Hepatocyte (in vitro differentiated cells): ENCODE data around the gene HYAL3.

Source experiments
- EZH2 ChIP-seq: fragments of 200-600 bp; sonication (generic); IDR thresholded peaks from 2 replicates; pipeline ENCODE4 v1.6.1; 2016; ENCODE audit warnings: antibody characterized with exemption, mild to moderate bottlenecking, borderline replicate concordance
- TF ChIP-seq, protein P1 (sequence below): fragments of 200-600 bp; sonication (generic); IDR thresholded peaks from 2 replicates; pipeline ENCODE4 v1.5.1; 2016; ENCODE audit warnings: antibody characterized with exemption, mild to moderate bottlenecking; ENCODE audit not compliant: poor library complexity

DNA sequence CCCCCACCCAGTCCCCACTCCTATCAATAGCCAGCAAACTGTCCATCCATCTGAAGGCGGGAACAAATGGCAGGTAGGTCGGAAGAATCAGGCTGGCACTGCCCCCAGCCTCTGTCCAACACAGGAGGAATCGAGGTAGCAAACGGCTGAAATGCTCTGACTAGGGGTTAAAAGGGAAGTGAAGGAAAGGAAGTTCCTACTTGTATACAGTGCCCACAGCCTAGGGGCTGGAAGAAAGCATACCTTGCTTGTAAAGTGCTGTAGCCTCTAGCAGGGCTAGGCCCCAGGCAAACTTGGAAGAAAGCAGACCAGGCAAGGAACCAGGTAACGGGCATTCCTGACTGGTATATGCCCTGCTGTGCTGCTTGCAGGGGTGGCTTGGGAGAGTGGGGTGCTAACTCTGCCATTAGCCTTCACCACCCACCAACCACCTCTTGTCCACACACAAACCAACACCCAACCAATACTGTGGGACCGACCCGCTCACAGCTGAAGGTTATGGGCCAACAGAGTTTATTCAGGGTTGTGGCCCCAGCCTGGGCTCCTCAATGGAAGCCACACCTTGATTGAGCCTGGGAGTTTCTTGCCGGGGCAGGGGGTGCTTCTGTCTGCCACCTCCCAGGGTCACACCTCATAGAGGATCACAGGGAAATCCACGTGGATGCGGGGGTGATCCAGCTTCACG, 26.4 kb upstream of the HYAL3 start:
- TF ChIP-seq, protein P1, sequence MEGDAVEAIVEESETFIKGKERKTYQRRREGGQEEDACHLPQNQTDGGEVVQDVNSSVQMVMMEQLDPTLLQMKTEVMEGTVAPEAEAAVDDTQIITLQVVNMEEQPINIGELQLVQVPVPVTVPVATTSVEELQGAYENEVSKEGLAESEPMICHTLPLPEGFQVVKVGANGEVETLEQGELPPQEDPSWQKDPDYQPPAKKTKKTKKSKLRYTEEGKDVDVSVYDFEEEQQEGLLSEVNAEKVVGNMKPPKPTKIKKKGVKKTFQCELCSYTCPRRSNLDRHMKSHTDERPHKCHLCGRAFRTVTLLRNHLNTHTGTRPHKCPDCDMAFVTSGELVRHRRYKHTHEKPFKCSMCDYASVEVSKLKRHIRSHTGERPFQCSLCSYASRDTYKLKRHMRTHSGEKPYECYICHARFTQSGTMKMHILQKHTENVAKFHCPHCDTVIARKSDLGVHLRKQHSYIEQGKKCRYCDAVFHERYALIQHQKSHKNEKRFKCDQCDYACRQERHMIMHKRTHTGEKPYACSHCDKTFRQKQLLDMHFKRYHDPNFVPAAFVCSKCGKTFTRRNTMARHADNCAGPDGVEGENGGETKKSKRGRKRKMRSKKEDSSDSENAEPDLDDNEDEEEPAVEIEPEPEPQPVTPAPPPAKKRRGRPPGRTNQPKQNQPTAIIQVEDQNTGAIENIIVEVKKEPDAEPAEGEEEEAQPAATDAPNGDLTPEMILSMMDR = no peak
- TF ChIP-seq EZH2 = no peak
